RCC 7860 (cell line): ENCODE data around the gene EBPL.
"Not testable (repeated sequence)": the region's sequence is repeated elsewhere in the genome, so short reads cannot be mapped to it uniquely, and the experiment has no call there.

Experiments
- DNase-seq: peaks from one replicate; pipeline ENCODE4 v3.0.0-alpha.2; 2015; ENCODE audit warnings: low spot score
- FAIRE-seq: peaks from 2 replicates; lab custom pipeline; 2012; peaks lifted over from hg19 to GRCh38; lab: Jason Lieb, UNC

Gene EBPL

DNA sequence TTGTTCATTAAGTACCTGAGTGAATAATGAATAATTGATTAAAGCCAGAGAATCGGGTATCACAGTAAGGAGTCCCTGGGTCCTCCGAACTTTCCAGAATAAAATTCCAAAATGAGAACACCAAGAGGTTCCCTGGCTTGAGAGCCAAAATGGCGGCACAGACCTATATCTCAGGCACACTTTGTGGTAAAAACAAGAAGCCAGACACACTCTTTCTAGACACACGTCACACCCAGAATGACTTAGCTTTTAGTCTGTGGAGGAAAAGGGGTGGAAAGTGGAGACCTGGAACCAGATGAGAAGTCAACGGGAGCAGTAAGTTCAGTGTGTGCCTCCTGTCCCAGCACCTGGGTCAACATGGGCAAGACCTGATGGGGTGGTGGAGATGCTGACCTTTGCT is 54.6 kb downstream of the EBPL start:
- no peak for FAIRE-seq
- no peak for DNase-seq

- DNase-seq, result no peak
- no peak for FAIRE-seq
Measured at GRCh38 chr13:49635599-49636433, 55.5 kb downstream of the EBPL start.

DNA sequence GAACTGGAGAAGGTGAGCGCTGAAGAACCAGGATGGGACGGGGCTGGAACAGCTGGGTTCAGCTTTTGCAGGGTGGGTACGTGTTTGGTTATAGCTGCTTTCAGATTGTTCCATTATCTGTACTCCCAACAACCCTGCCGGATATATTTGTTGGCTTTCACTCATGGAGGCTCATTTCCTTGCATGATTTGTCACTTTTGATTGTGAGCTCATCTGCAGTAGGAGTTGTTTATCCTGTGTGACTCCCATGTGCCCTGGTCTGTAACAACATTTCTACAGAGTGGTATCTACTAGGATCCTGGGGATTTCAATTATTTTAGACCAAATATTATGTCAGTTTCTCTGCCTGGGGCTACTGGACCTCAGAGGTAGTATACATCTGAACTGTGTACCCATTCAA is 57.6 kb downstream of the EBPL start:
- DNase-seq (no peak), FAIRE-seq (no peak)

DNA sequence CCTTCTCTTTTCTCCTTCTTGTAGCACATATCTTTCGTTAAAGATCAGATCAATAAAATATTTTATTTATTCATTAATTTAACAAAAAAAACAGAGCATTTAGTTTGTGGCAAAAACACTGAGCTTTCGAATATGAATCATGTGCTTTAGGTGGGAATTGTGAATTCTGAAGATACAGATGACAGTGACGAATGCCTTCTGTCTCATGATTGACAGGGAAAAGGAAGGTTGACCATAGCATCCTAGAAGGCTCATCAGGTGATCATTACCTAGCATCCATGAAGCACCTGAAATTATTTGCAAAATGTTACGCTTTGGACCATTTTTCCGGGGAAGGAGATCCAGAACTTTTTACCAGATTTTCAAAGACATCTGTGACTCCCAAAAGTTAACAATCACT is 59.1 kb downstream of the EBPL start:
- no peak for DNase-seq
- no peak for FAIRE-seq

DNA sequence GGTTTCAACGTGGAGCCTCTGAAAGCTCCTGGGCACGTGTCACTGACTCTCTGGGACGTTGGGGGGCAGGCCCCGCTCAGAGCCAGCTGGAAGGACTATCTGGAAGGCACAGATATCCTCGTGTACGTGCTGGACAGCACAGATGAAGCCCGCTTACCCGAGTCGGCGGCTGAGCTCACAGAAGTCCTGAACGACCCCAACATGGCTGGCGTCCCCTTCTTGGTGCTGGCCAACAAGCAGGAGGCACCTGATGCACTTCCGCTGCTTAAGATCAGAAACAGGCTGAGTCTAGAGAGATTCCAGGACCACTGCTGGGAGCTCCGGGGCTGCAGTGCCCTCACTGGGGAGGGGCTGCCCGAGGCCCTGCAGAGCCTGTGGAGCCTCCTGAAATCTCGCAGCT is 60.7 kb downstream of the EBPL start:
- FAIRE-seq, result no peak
- DNase-seq, result no peak

DNA sequence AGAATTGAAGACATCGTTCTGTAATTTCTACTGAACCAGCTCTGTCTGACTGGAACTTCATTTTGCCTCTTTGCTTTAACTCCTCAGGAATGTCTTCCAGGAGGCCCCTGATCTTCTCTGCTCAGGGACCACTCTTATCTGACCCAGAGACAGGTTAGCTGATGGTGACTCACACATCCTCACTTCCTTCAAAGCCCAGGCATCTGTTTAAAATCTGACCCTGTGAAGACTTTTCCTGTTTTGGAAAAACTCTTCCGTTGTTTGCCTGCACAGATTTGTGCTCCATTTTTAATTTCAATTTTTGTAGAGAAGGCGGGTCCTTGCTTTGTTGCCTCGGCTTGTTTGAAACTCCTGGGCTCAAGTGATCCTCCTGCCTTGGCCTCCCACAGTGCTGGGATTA is 61.3 kb downstream of the EBPL start:
- FAIRE-seq, result no peak
- no peak for DNase-seq

GRCh38 chr13:49629196-49629938 is 61.9 kb downstream of the EBPL start:
- FAIRE-seq (no peak), DNase-seq (no peak)

- FAIRE-seq (no peak), DNase-seq (no peak)
Measured at GRCh38 chr13:49627831-49628652, 63.2 kb downstream of the EBPL start, which contains the start of gene ARL11. ARL11 (plus strand) TSS chr13:49628507; CDS start chr13:49630448, 1,941 bp downstream.

GRCh38 chr13:49625392-49626079 is 65.8 kb downstream of the EBPL start:
- no peak for FAIRE-seq

GRCh38 chr13:49624229-49624628 is 67.1 kb downstream of the EBPL start:
- DNase-seq, result no peak
- FAIRE-seq, result no peak

More at GRCh38 chr13:49625392-49626079, 65.8 kb downstream of the EBPL start:
- DNase-seq, result peak; percentile 8

GRCh38 chr13:49622174-49622946 is 68.9 kb downstream of the EBPL start:
- FAIRE-seq (no peak), DNase-seq (no peak)

- DNase-seq, result no peak
- no peak for FAIRE-seq
Measured at GRCh38 chr13:49620170-49620621, 71.1 kb downstream of the EBPL start.

DNA sequence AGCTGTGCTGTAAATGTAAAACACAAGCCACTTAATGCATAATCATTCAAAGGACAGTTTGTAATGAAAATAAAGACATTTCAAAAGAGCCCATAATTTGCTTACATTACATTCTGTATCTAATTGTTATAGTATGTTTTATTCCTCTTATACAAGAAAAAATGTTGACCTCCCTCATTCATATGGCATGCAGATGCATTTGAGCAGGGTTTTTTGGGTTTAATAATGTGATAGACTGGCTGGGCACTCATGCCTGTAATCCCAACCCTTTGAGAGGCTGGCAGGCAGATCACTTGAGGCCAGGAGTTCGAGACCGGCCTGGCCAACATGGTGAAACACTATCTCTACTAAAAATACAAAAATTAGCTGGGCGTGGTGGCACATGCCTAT is 74.6 kb downstream of the EBPL start:
- no peak for FAIRE-seq
- no peak for DNase-seq

DNA sequence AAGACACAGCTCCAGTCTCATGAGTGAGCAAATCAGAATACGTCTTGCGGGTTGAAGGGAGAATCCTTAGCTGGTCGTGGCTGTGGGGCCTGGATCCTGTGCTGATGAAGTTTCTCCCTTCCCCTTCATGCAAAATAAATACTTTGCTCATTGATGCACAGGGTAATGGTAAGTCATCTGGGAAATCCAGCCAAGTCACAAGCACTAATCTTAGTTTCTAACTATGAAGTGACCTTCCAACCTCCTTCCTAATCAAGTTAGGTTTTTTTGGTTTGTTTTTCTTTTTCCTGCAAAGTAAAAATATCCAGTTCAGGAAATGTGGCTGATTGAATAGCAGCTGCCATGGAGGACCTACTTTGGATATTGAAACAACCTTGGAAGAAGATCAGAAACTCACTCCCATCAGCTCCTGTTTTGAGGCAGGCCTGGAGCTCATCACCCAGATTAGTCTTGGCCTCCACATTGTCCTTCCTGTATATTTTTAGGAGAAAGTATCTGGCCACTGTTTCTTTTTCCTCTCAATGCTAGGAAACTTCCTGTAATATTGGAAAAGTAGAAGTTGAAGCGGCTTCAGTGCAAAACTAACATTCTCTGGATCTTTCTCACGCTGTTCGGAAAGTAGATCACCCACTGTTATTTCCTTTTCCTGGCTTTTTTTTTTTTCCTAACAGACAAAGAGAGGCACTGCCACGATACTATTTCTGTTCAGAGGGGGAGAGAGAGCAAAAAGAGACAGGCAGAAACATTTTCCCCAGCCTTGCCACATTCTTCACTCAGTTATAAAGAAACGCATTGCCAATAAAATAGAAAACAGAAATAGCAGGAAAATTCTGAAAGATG is 75.2 kb downstream of the EBPL start:
- FAIRE-seq (no peak), DNase-seq (no peak)

DNA sequence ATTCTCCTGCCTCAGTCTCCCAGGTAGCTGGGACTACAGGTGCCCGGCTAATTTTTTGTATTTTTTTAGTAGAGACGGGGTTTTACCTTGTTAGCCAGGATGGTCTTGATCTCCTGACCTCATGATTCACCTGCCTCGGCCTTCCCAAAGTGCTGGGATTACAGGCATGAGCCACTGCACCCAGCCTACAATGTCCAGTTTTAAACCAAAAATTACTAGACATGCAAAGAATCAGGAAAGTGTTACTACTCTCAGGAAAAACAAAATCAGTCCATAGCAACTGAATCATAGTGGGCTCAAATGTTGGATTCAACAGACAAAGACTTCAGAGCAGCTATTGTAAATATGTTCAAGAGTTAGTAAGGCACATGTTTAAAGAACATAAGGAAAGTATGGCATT is 79.2 kb downstream of the EBPL start:
- DNase-seq, FAIRE-seq: not testable (repeated sequence)
